AG04449 (cell line): Measurements from ENCODE around the gene LRRC4C.
A peak's percentile ranks its signal among the peaks of the same experiment; 100 is the strongest.

Experiments
- CTCF ChIA-PET: fragments of 350-600 bp; formaldehyde crosslinking; extraction: SDS; loops from one replicate; lab custom pipeline; 2021; ENCODE audit warnings: antibody characterized with exemption; lab: Yijun Ruan, JAX
- POLR2A ChIA-PET: fragments of 400-600, 350-600 bp; formaldehyde crosslinking; extraction: SDS; loops from one replicate; lab custom pipeline; 2020; ENCODE audit warnings: antibody characterized with exemption, inconsistent platforms; lab: Yijun Ruan, JAX
- DNase-seq: peaks from one replicate; pipeline ENCODE4 v3.0.0-alpha.2; 2010; ENCODE audit warnings: low read depth, low spot score
- H3K4me3 ChIP-seq: 2 replicates; pipeline ENCODE4 v1.5.1; 2011; ENCODE audit warnings: low read depth, mild to moderate bottlenecking, control low read depth, low read length
- CTCF ChIP-seq: IDR thresholded peaks from one replicate; pipeline ENCODE4 v1.5.1; 2011; ENCODE audit warnings: mild to moderate bottlenecking, moderate library complexity, low read length, control low read depth, inconsistent platforms; ENCODE audit not compliant: insufficient read depth; ENCODE audit errors: missing control alignments

Gene LRRC4C

GRCh38 chr11:40295466-40295865, 1164.0 kb downstream of the LRRC4C start:
- DNase-seq: no peak
- ChIA-PET POLR2A (no interaction called here), CTCF (interaction anchor here (0.7 to 5.9 kb wide), 3 partner anchors 11 to 93 kb away, joined by 3 to 82 read pairs (median 5); no protein-coding TSS in a partner anchor)
- no peak for TF ChIP-seq CTCF
- H3K4me3 ChIP-seq: no peak overlapping the region

- POLR2A ChIA-PET: interaction anchor here (0.6 kb wide), 1 partner anchor 1834 kb away, joined by 3 read pairs; no protein-coding TSS in a partner anchor
- no peak overlapping the region for H3K4me3 ChIP-seq
- TF ChIP-seq CTCF: no peak
- DNase-seq: no peak
- CTCF ChIA-PET: interaction anchor here (0.8 to 5.9 kb wide), 15 partner anchors 12 to 1505 kb away, joined by 3 to 82 read pairs (median 4); no protein-coding TSS in a partner anchor
These were observed 1164.7 kb downstream of the LRRC4C start for GRCh38 chr11:40294741-40295140.

GRCh38 chr11:40294349-40294735, 1165.1 kb downstream of the LRRC4C start:
- H3K4me3 ChIP-seq: no peak overlapping the region; the same call in 1 of the 2 replicates
- no peak for TF ChIP-seq CTCF
- ChIA-PET POLR2A (interaction anchor here (0.6 kb wide), 1 partner anchor 1834 kb away, joined by 3 read pairs; no protein-coding TSS in a partner anchor), CTCF (interaction anchor here (0.8 to 5.9 kb wide), 20 partner anchors 10 to 1505 kb away, joined by 3 to 82 read pairs (median 4); no protein-coding TSS in a partner anchor)
- no peak for DNase-seq

GRCh38 chr11:40293655-40294348, 1165.7 kb downstream of the LRRC4C start:
- CTCF ChIA-PET: interaction anchor here (0.6 to 5.9 kb wide), 24 partner anchors 9 to 1504 kb away, joined by 3 to 82 read pairs (median 4); no protein-coding TSS in a partner anchor
- DNase-seq: peak; percentile 61
- peak; percentile 90 for TF ChIP-seq CTCF
- POLR2A ChIA-PET: interaction anchor here (0.6 kb wide), 1 partner anchor 1833 kb away, joined by 3 read pairs; no protein-coding TSS in a partner anchor
- peak overlapping the region; percentile 76 for H3K4me3 ChIP-seq

GRCh38 chr11:40292721-40293508, 1166.5 kb downstream of the LRRC4C start:
- ChIA-PET CTCF (interaction anchor here (1.2 to 5.9 kb wide), 5 partner anchors 8 to 1502 kb away, joined by 4 to 82 read pairs (median 5); no protein-coding TSS in a partner anchor), POLR2A (no interaction called here)
- no peak for DNase-seq
- no peak for TF ChIP-seq CTCF
- peak overlapping the region; percentile 76 for H3K4me3 ChIP-seq
